Calu3 (cell line): ENCODE data around the gene GAS2. TPM values are rescaled to one million over a fixed set of nuclear protein-coding genes. Genes with fewer than 3 reads are reported as not detected.

ENCODE experiments used
- BruUV-seq: library from RNA; stranded (reverse); fragments of 400-500 nt; replicated peaks from 2 replicates; lab custom pipeline; 2021; lab: Mats Ljungman, UMichigan
- CTCF ChIA-PET: fragments of 300-600 bp; sonication (Branson Sonifier 250); formaldehyde crosslinking; loops from one replicate; lab custom pipeline; 2022; ENCODE audit warnings: antibody characterized with exemption; lab: Charles Lee
- DNase-seq: peaks from one replicate; pipeline ENCODE4 v3.0.0; 2022
- H3K27ac Mint-ChIP-seq: one replicate; pipeline ENCODE4 v1.8.0; 2022; ENCODE audit warnings: mixed read lengths; ENCODE audit not compliant: unreplicated experiment
- H3K27me3 Mint-ChIP-seq: one replicate; pipeline ENCODE4 v1.8.0; 2022; ENCODE audit warnings: mixed read lengths; ENCODE audit not compliant: unreplicated experiment
- H3K36me3 Mint-ChIP-seq: one replicate; pipeline ENCODE4 v1.8.0; 2022; ENCODE audit warnings: mild to moderate bottlenecking, moderate library complexity, mixed read lengths; ENCODE audit not compliant: insufficient read depth, unreplicated experiment
- H3K4me1 Mint-ChIP-seq: one replicate; pipeline ENCODE4 v1.8.0; 2022; ENCODE audit warnings: mild to moderate bottlenecking, low read depth, mixed read lengths; ENCODE audit not compliant: unreplicated experiment
- H3K4me3 Mint-ChIP-seq: one replicate; pipeline ENCODE4 v1.8.0; 2022; ENCODE audit warnings: mild to moderate bottlenecking, low read depth, moderate library complexity, mixed read lengths; ENCODE audit not compliant: unreplicated experiment
- H3K9me3 Mint-ChIP-seq: one replicate; pipeline ENCODE4 v1.8.0; 2022; ENCODE audit warnings: low read depth, mixed read lengths; ENCODE audit not compliant: unreplicated experiment
- CTCF ChIP-seq: fragments of 200-600 bp; IDR thresholded peaks from one replicate; pipeline ENCODE4 v1.8.0; 2022; ENCODE audit warnings: antibody characterized with exemption; ENCODE audit not compliant: unreplicated experiment
- intact Hi-C: fragments of 100-400 bp; cut with micrococcal nuclease; formaldehyde crosslinking; loops from one replicate; pipeline ENCODE4 v1.10.0; 2022; ENCODE audit not compliant: unreplicated experiment
- total RNA-seq: library from RNA; stranded (reverse); gene quantifications from 2 replicates; pipeline ENCODE4 v1.2.3, GENCODE V29; 2022

The GAS2 gene
- total RNA-seq, 1 experiment from 2014 or later, result 3.9 TPM

GRCh38 chr11:22728600-22729389 is 62.4 kb downstream of the GAS2 start:
- H3K9me3 Mint-ChIP-seq, result no peaks in the 10 kb centered on the region
- H3K27ac Mint-ChIP-seq, result no peak overlapping the region
- no peaks in the 10 kb centered on the region for H3K27me3 Mint-ChIP-seq
- CTCF ChIA-PET, result interaction anchor here (0.8 kb wide), 1 partner anchor 58 kb away, joined by 3 read pairs; no protein-coding TSS in a partner anchor
- DNase-seq, result no peak
- no peaks in the 10 kb centered on the region for H3K36me3 Mint-ChIP-seq
- TF ChIP-seq CTCF, result no peak
- H3K4me3 Mint-ChIP-seq, result no peak overlapping the region
- no TSS peak for BruUV-seq
- H3K4me1 Mint-ChIP-seq, result no peaks in the 10 kb centered on the region
- intact Hi-C loops, result no loop called here

- H3K9me3 Mint-ChIP-seq, result no peaks in the 10 kb centered on the region
- intact Hi-C loops, result loop anchor here (1.0 to 5.0 kb wide), 3 partner anchors 59 to 398 kb away; no protein-coding TSS in a partner anchor
- peak; percentile 14 for DNase-seq
- no TSS peak for BruUV-seq
- no peaks in the 10 kb centered on the region for H3K36me3 Mint-ChIP-seq
- TF ChIP-seq CTCF, result no peak
- no peak overlapping the region for H3K27ac Mint-ChIP-seq
- CTCF ChIA-PET, result interaction anchor here (0.7 to 1.0 kb wide), 2 partner anchors 60 to 190 kb away, joined by 3 to 5 read pairs; no protein-coding TSS in a partner anchor
- H3K27me3 Mint-ChIP-seq, result no peaks in the 10 kb centered on the region
- no peak overlapping the region for H3K4me3 Mint-ChIP-seq
- H3K4me1 Mint-ChIP-seq, result no peaks in the 10 kb centered on the region
Observed at GRCh38 chr11:22730319-22730718, 63.9 kb downstream of the GAS2 start.

DNA sequence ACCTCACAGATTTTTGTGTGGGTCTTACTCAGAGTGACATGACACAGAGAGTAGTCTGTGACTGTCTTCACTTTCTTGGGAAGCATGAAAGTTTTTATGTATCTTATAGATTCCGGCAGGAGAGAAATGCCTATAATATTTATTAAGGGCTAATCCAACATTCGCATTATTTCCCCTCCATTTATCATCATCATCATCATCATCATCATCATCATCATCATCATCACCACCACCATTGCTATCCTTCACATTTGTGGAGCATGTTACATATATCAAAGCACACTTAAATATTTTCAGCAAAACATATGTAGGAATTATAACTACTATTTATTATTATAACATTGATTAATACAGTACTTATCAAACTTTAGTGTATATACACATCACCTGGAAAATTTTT is 66.2 kb downstream of the GAS2 start:
- Mint-ChIP-seq H3K36me3 (no peaks in the 10 kb centered on the region), H3K27me3 (no peaks in the 10 kb centered on the region), H3K9me3 (no peaks in the 10 kb centered on the region), H3K4me3 (no peak overlapping the region), H3K4me1 (no peaks in the 10 kb centered on the region), H3K27ac (no peak overlapping the region)
- TF ChIP-seq CTCF, result no peak
- no TSS peak for BruUV-seq
- no peak for DNase-seq
- CTCF ChIA-PET, result no interaction called here
- intact Hi-C loops, result loop anchor here (5.0 kb wide), 2 partner anchors 190 to 400 kb away; no protein-coding TSS in a partner anchor

DNA sequence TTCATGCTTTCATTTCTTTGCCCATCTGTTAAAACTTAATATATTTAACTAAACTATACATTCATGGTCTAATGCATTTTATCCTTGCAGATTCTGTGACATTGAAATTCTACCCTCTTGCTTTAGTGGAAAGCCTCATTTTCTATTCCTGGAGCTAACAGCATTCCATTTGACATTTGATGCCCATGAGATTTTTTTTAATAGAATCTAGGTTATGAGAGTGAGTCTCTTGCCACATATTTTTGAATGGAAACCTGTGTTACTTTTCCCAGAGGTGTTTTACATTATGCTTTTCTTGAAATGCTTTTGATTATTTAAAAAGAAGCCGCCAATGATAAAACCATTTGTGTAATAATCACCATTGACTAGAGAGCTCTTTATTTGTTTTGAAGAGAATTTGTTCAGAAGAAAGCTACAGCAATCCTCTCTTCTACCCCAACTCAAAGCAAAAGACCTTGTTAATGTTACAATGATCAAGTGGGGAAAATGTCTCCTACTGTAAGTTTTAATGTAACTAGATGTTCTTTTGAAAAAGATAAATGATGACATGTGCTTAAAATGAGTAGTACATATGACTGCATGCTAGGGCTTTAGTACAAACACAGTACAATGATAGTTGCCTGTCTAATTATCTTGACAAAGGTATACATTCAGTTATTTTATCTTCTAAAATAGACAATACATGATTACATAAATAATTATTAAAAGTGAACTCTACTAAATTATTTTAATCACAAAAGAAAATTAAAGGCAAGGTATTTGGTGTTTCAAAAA is 67.3 kb downstream of the GAS2 start:
- Mint-ChIP-seq H3K4me3 (no peak overlapping the region), H3K4me1 (no peaks in the 10 kb centered on the region), H3K9me3 (no peaks in the 10 kb centered on the region), H3K27ac (no peak overlapping the region), H3K27me3 (no peaks in the 10 kb centered on the region), H3K36me3 (no peaks in the 10 kb centered on the region)
- CTCF ChIA-PET, result no interaction called here
- no peak for TF ChIP-seq CTCF
- intact Hi-C loops, result loop anchor here (5.0 kb wide), 2 partner anchors 191 to 401 kb away; no protein-coding TSS in a partner anchor
- no peak for DNase-seq
- no TSS peak for BruUV-seq
